Fibroblast of mammary gland (primary cell): ENCODE data around the gene ATXN7.
A peak's percentile ranks its signal among the peaks of the same experiment; 100 is the strongest.

ENCODE experiments used
- DNase-seq: peaks from one replicate; pipeline ENCODE4 v3.0.0-alpha.2; 2010; ENCODE audit warnings: low read depth
- H3K4me3 ChIP-seq: 2 replicates; pipeline ENCODE4 v1.5.1; 2011; ENCODE audit warnings: low read depth, mild to moderate bottlenecking, low read length, moderate library complexity; ENCODE audit not compliant: control insufficient read depth
- CTCF ChIP-seq: conservative IDR thresholded peaks from 2 replicates; pipeline ENCODE4 v1.5.1; 2011; ENCODE audit warnings: low read depth, low read length, inconsistent platforms; ENCODE audit not compliant: control insufficient read depth, insufficient read depth

The ATXN7 gene

DNA sequence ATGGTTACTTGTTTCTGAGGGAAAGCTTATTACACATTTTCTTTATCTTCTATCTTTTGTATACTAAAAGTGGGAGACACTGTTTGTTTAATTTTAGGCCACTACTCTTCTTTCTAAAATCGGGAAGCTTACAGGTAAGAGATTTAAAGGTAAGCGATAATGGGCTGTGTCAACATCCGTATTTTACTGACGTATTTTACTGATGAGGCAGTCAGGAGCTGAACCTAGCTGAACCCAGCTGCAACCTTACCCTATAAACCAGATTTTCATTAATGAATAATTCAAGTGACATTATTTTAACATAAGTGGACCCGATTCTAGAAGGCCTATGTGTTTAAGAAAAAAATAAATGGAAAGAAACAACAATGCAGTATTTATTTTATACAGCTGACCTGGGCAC is 146.5 kb downstream of the ATXN7 start:
- TF ChIP-seq CTCF: no peak
- H3K4me3 ChIP-seq: no peak overlapping the region
- no peak for DNase-seq

GRCh38 chr3:64011685-64012084 is 148.0 kb downstream of the ATXN7 start:
- peak; percentile 91 for DNase-seq
- no peak overlapping the region for H3K4me3 ChIP-seq
- no peak for TF ChIP-seq CTCF

- no peak for DNase-seq
- no peak overlapping the region for H3K4me3 ChIP-seq
- TF ChIP-seq CTCF: no peak
Measured at GRCh38 chr3:64016941-64017620, 153.4 kb downstream of the ATXN7 start.

DNA sequence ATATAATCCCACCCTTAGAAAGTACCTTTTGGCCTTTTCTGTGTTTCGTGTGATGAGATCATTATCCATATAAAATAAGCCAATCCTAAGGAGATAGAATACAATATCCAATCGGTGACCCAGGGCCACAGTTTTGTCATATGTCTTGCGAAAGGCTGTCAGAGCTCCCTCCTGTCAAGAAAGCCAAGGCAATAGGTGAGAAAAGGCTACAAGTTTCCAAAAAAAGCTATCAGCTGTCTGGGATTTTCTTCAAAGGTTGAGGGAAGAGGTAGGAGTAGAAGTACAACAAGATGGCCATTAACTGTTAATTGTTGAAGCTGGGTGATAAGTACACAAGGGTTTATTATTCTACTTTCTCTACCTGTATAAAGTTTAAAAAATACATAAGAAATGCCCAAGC is 155.6 kb downstream of the ATXN7 start:
- DNase-seq: peak; percentile 17
- TF ChIP-seq CTCF: no peak
- no peak overlapping the region for H3K4me3 ChIP-seq

DNA sequence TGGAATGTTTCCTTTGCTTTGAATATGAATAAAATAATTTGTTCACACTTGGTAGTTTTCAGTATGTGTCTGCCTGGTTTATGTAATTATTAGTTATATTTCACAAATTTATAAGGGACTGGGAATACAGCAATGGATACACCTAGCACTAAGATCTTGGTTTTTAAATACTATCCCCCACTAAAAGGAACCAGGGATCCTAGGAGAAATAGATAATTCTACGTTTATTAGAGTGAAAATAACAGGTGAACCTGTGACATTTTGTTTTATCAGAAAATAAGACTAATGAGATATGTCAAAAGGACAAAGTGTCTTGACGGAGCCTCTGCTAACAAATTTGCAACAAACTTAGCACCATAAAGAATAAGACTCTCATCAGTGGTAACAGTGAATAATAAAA is 156.2 kb downstream of the ATXN7 start:
- TF ChIP-seq CTCF: no peak
- no peak for DNase-seq
- H3K4me3 ChIP-seq: no peak overlapping the region

- TF ChIP-seq CTCF: no peak
- peak overlapping the region; percentile 95 for H3K4me3 ChIP-seq
- DNase-seq: no peak
Measured at GRCh38 chr3:64021922-64022321, 158.3 kb downstream of the ATXN7 start.

- no peak for TF ChIP-seq CTCF
- peak; percentile 26 for DNase-seq
- H3K4me3 ChIP-seq: peak overlapping the region; percentile 95
Measured at GRCh38 chr3:64022451-64023186, 159.0 kb downstream of the ATXN7 start.
